Activated CD4-positive, alpha-beta memory T cell treated with anti-CD3 and anti-CD28 coated beads for 36 hours (primary cell): ENCODE results near the gene PTGIS. TPM values are rescaled to one million over a fixed set of nuclear protein-coding genes. Genes with fewer than 3 reads are reported as not detected.
"Not testable (repeated sequence)": the region's sequence is repeated elsewhere in the genome, so short reads cannot be mapped to it uniquely, and the experiment has no call there.

Experiments
- CTCF ChIA-PET: fragments of 350-600 bp; sonication (Branson Sonifier 250); formaldehyde crosslinking; loops from one replicate; lab custom pipeline; 2021; ENCODE audit warnings: antibody characterized with exemption, inconsistent platforms; lab: Charles Lee
- POLR2A ChIA-PET: fragments of 350-600 bp; sonication (Branson Sonifier 250); formaldehyde crosslinking; loops from one replicate; lab custom pipeline; 2021; ENCODE audit warnings: antibody characterized with exemption; lab: Charles Lee
- DNase-seq: peaks from one replicate; pipeline ENCODE4 v3.0.0-alpha.2; 2020
- H3K27ac Mint-ChIP-seq: one replicate; pipeline ENCODE4 v1.8.0; 2021; ENCODE audit warnings: mixed read lengths
- H3K27me3 Mint-ChIP-seq: one replicate; pipeline ENCODE4 v1.8.0; 2021; ENCODE audit warnings: mixed read lengths
- H3K36me3 Mint-ChIP-seq: one replicate; pipeline ENCODE4 v1.8.0; 2021; ENCODE audit warnings: mixed read lengths
- H3K4me1 Mint-ChIP-seq: one replicate; pipeline ENCODE4 v1.8.0; 2021; ENCODE audit warnings: low read depth, mixed read lengths
- H3K4me3 Mint-ChIP-seq: one replicate; pipeline ENCODE4 v1.8.0; 2021; ENCODE audit warnings: mild to moderate bottlenecking, mixed read lengths
- H3K9me3 Mint-ChIP-seq: one replicate; pipeline ENCODE4 v1.8.0; 2021; ENCODE audit warnings: mixed read lengths
- intact Hi-C: fragments of 100-400 bp; cut with micrococcal nuclease; formaldehyde crosslinking; loops from one replicate; pipeline ENCODE4 v1.15.1; 2023
- total RNA-seq, 2 experiments: library from RNA; stranded (reverse); gene quantifications; one replicate each; pipeline ENCODE4 v1.2.3, GENCODE V29; 2021

PTGIS gene
- total RNA-seq, 2 experiments from 2014 or later = 1.8 TPM

- Mint-ChIP-seq H3K9me3 (peaks cover 8% of the 10 kb centered on the region), H3K36me3 (peaks cover 3% of the 10 kb centered on the region), H3K27ac (no peak overlapping the region), H3K4me3 (no peak overlapping the region), H3K4me1 (peaks cover 14% of the 10 kb centered on the region), H3K27me3 (peaks cover 13% of the 10 kb centered on the region)
- intact Hi-C loops = no loop called here
- DNase-seq = peak; percentile 3
- POLR2A ChIA-PET = interaction anchor here (0.6 kb wide), 2 partner anchors 14 to 17 kb away, joined by 3 to 5 read pairs; no protein-coding TSS in a partner anchor
- CTCF ChIA-PET = interaction anchor here (1.3 to 3.3 kb wide), 2 partner anchors 34 to 35 kb away, joined by 3 to 13 read pairs; no protein-coding TSS in a partner anchor
Measured at GRCh38 chr20:49575551-49576060, 7.7 kb upstream of the PTGIS start.

GRCh38 chr20:49573900-49574416 is 6.0 kb upstream of the PTGIS start:
- H3K36me3 Mint-ChIP-seq = peaks cover 3% of the 10 kb centered on the region
- peaks cover 24% of the 10 kb centered on the region for H3K27me3 Mint-ChIP-seq
- no peak overlapping the region for H3K4me3 Mint-ChIP-seq
- H3K4me1 Mint-ChIP-seq = peaks cover 14% of the 10 kb centered on the region
- ChIA-PET CTCF (interaction anchor here (1.4 kb wide), 1 partner anchor 36 kb away, joined by 4 read pairs; no protein-coding TSS in a partner anchor), POLR2A (no interaction called here)
- DNase-seq = peak; percentile 18
- H3K27ac Mint-ChIP-seq = no peak overlapping the region
- intact Hi-C loops = no loop called here
- H3K9me3 Mint-ChIP-seq = peaks cover 8% of the 10 kb centered on the region

GRCh38 chr20:49572857-49573256 is 4.9 kb upstream of the PTGIS start:
- Mint-ChIP-seq H3K27me3 (peaks cover 28% of the 10 kb centered on the region), H3K9me3 (peaks cover 8% of the 10 kb centered on the region), H3K4me1 (peaks cover 17% of the 10 kb centered on the region), H3K4me3 (peak overlapping the region; percentile 21), H3K36me3 (peaks cover 3% of the 10 kb centered on the region), H3K27ac (peak overlapping the region; percentile 11)
- ChIA-PET CTCF (interaction anchor here (4.9 kb wide), 1 partner anchor 31 kb away, joined by 22 read pairs; no protein-coding TSS in a partner anchor), POLR2A (interaction anchor here (1.2 kb wide), 1 partner anchor 23 kb away, joined by 4 read pairs; no protein-coding TSS in a partner anchor)
- DNase-seq = peak; percentile 9
- intact Hi-C loops = no loop called here

GRCh38 chr20:49571553-49571835 is 3.6 kb upstream of the PTGIS start:
- CTCF ChIA-PET = interaction anchor here (4.9 kb wide), 1 partner anchor 30 kb away, joined by 22 read pairs; no protein-coding TSS in a partner anchor
- Mint-ChIP-seq H3K27ac (no peak overlapping the region), H3K27me3 (peaks cover 37% of the 10 kb centered on the region), H3K4me1 (peaks cover 17% of the 10 kb centered on the region), H3K4me3 (no peak overlapping the region), H3K36me3 (peaks cover 1% of the 10 kb centered on the region), H3K9me3 (peaks cover 6% of the 10 kb centered on the region)
- intact Hi-C loops = no loop called here
- POLR2A ChIA-PET = no interaction called here
- DNase-seq = no peak

- H3K36me3 Mint-ChIP-seq = no peaks in the 10 kb centered on the region
- DNase-seq = no peak
- intact Hi-C loops = no loop called here
- H3K27me3 Mint-ChIP-seq = peaks cover 40% of the 10 kb centered on the region
- ChIA-PET POLR2A (interaction anchor here (1.8 kb wide), 1 partner anchor 11 kb away, joined by 4 read pairs; no protein-coding TSS in a partner anchor), CTCF (interaction anchor here (1.2 to 4.9 kb wide), 2 partner anchors 29 to 38 kb away, joined by 3 to 22 read pairs; no protein-coding TSS in a partner anchor)
- peaks cover 17% of the 10 kb centered on the region for H3K4me1 Mint-ChIP-seq
- H3K9me3 Mint-ChIP-seq = peaks cover under 1% of the 10 kb centered on the region
- no peak overlapping the region for H3K4me3 Mint-ChIP-seq
- H3K27ac Mint-ChIP-seq = no peak overlapping the region
Measured at GRCh38 chr20:49570828-49571552, 3.1 kb upstream of the PTGIS start.

- H3K27me3 Mint-ChIP-seq = peaks cover 46% of the 10 kb centered on the region
- H3K36me3 Mint-ChIP-seq = no peaks in the 10 kb centered on the region
- H3K9me3 Mint-ChIP-seq = no peaks in the 10 kb centered on the region
- intact Hi-C loops = no loop called here
- no peak overlapping the region for H3K27ac Mint-ChIP-seq
- H3K4me3 Mint-ChIP-seq = no peak overlapping the region
- CTCF ChIA-PET = interaction anchor here (1.2 to 4.9 kb wide), 2 partner anchors 29 to 38 kb away, joined by 3 to 22 read pairs; no protein-coding TSS in a partner anchor
- POLR2A ChIA-PET = interaction anchor here (1.8 kb wide), 1 partner anchor 11 kb away, joined by 4 read pairs; no protein-coding TSS in a partner anchor
- H3K4me1 Mint-ChIP-seq = peaks cover 17% of the 10 kb centered on the region
- no peak for DNase-seq
Measured at GRCh38 chr20:49570161-49570827, 2.4 kb upstream of the PTGIS start.

GRCh38 chr20:49569411-49570115 is 1.6 kb upstream of the PTGIS start:
- Mint-ChIP-seq H3K36me3 (no peaks in the 10 kb centered on the region), H3K27ac (no peak overlapping the region), H3K4me3 (no peak overlapping the region), H3K27me3 (peaks cover 48% of the 10 kb centered on the region), H3K9me3 (no peaks in the 10 kb centered on the region), H3K4me1 (peaks cover 17% of the 10 kb centered on the region)
- intact Hi-C loops = no loop called here
- DNase-seq = peak; percentile 7
- ChIA-PET CTCF (interaction anchor here (1.2 to 4.9 kb wide), 2 partner anchors 28 to 39 kb away, joined by 3 to 22 read pairs; no protein-coding TSS in a partner anchor), POLR2A (interaction anchor here (1.8 kb wide), 1 partner anchor 12 kb away, joined by 4 read pairs; no protein-coding TSS in a partner anchor)

GRCh38 chr20:49568278-49569151 is 578 bp upstream of the PTGIS start:
- H3K36me3 Mint-ChIP-seq = no peaks in the 10 kb centered on the region
- ChIA-PET CTCF (interaction anchor here (0.6 to 4.9 kb wide), 2 partner anchors 27 to 391 kb away, joined by 3 to 22 read pairs; no protein-coding TSS in a partner anchor), POLR2A (no interaction called here)
- peaks cover 14% of the 10 kb centered on the region for H3K4me1 Mint-ChIP-seq
- intact Hi-C loops = no loop called here
- H3K27me3 Mint-ChIP-seq = peaks cover 49% of the 10 kb centered on the region
- H3K27ac Mint-ChIP-seq = no peak overlapping the region
- no peak overlapping the region for H3K4me3 Mint-ChIP-seq
- no peaks in the 10 kb centered on the region for H3K9me3 Mint-ChIP-seq
- DNase-seq = peak; percentile 9

GRCh38 chr20:49566401-49567364 is 1.3 kb downstream of the PTGIS start:
- H3K27ac Mint-ChIP-seq = no peak overlapping the region
- no peaks in the 10 kb centered on the region for H3K9me3 Mint-ChIP-seq
- ChIA-PET CTCF (interaction anchor here (0.6 to 2.9 kb wide), 3 partner anchors 10 to 27 kb away, joined by 3 to 15 read pairs (median 3); no protein-coding TSS in a partner anchor), POLR2A (no interaction called here)
- peaks cover 55% of the 10 kb centered on the region for H3K27me3 Mint-ChIP-seq
- H3K4me1 Mint-ChIP-seq = peaks cover 3% of the 10 kb centered on the region
- no peak for DNase-seq
- no peaks in the 10 kb centered on the region for H3K36me3 Mint-ChIP-seq
- intact Hi-C loops = no loop called here
- H3K4me3 Mint-ChIP-seq = no peak overlapping the region

GRCh38 chr20:49564991-49565390 is 2.9 kb downstream of the PTGIS start:
- H3K4me1 Mint-ChIP-seq, DNase-seq, intact Hi-C loops, H3K27ac Mint-ChIP-seq, POLR2A ChIA-PET, H3K36me3 Mint-ChIP-seq, H3K4me3 Mint-ChIP-seq, H3K9me3 Mint-ChIP-seq: not testable (repeated sequence)
- CTCF ChIA-PET = interaction anchor here (0.7 to 2.9 kb wide), 2 partner anchors 20 to 24 kb away, joined by 3 to 15 read pairs; no protein-coding TSS in a partner anchor
- peaks cover 56% of the 10 kb centered on the region for H3K27me3 Mint-ChIP-seq
